HG03565 (cell line): ENCODE data around the gene ZC2HC1C.

Experiments
- ATAC-seq: cut with Tn5 transposase; IDR thresholded peaks from one replicate; pipeline ENCODE4 v1.9.1; 2021; ENCODE audit warnings: mild to moderate bottlenecking, moderate library complexity; ENCODE audit not compliant: unreplicated experiment

Gene ZC2HC1C

DNA sequence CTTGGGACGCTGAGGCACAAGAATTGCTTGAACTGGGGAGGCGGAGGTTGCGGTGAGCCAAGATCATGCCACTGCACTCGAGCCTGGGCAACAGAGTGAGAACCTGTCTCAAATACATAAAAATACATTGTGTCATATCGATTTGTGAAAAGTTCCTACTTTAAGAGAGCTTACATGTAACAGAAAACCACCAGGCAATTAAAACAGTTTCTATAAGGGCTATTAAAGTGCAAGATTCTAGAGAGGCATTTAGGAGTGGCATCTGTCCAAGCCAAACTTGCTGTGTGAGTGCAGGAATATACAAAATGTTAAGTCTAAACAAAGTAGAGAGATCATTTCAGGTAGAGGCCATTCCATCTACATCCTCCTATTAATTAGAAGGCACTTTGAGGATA lies 59.2 kb downstream of the ZC2HC1C start:
- ATAC-seq, result no peak
